ENCODE results near the gene BLOC1S4. TPM values are rescaled to one million over a fixed set of nuclear protein-coding genes. Genes with fewer than 3 reads are reported as not detected.
"Not testable (repeated sequence)": the region's sequence is repeated elsewhere in the genome, so short reads cannot be mapped to it uniquely, and the experiment has no call there.

The BLOC1S4 gene
- total RNA-seq, 3 donors from 2014 or later, result 24.4 to 27.4 (median 26.0) TPM

GRCh38 chr4:6719611-6720179 lies 3.7 kb downstream of the BLOC1S4 start:
- Mint-ChIP-seq H3K4me1 (ENCODE audit: low read depth) (peaks cover 28% of the 10 kb centered on the region), H3K9me3 (no peaks in the 10 kb centered on the region), H3K27me3 (ENCODE audit: low read depth) (no peaks in the 10 kb centered on the region), H3K36me3 (ENCODE audit: insufficient read depth) (peaks cover 5% of the 10 kb centered on the region), H3K4me3 (no peak overlapping the region)
- no peak for ATAC-seq
- DNase-seq, result no peak

DNA sequence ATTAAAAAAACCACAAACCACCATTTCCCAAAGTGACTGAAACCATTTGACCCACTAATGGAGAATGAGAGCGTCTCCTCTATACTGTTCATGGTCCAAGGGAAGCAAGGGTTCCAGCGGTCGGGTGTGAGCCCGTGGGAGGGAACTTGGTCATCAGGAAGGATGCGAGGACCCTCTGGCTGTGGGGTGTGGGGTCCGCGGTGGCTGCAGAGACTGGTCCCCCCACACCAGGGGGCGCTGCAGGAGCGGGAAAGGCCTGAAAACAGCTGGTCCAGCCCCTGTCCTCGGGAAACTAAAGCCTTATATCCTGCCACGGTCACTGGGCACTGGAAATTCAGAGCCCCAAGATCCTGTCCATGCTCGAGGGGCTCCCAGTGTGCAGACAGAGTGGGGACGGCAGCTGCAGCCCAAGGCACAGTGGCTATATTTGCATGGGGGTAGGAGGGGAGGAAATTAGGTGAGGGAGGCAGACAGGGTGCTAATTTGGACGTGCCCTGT lies 4.3 kb downstream of the BLOC1S4 start:
- peak overlapping the region; percentile 13 for H3K4me3 Mint-ChIP-seq
- peaks cover 28% of the 10 kb centered on the region for H3K4me1 Mint-ChIP-seq (ENCODE audit: low read depth)
- no peaks in the 10 kb centered on the region for H3K9me3 Mint-ChIP-seq

DNA sequence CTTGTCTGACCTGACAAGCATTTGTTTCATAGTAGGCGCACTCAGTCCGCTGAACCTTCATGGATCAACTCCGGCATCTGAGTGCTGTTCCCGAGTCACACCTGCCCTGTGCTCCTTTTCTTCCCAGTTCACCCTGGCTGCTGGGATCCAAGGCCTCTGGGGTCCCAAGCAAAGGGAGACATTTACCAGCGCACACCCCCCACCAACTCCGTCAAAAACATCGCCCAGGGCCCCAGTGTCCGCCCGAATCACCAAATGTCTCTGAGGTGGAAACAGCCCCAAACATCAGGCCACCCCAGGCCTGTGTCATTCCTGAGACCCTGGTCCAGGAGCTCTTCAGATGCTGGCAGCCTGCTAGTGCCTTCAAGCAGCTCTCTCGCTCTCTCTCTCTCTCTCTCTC lies 5.1 kb downstream of the BLOC1S4 start:
- peaks cover 5% of the 10 kb centered on the region for H3K36me3 Mint-ChIP-seq (ENCODE audit: insufficient read depth)
- ATAC-seq (no peak), DNase-seq (no peak)
- no peaks in the 10 kb centered on the region for H3K27me3 Mint-ChIP-seq (ENCODE audit: low read depth)
- H3K4me1 Mint-ChIP-seq (ENCODE audit: low read depth), result peaks cover 21% of the 10 kb centered on the region
- H3K9me3 Mint-ChIP-seq, result no peaks in the 10 kb centered on the region
- H3K4me3 Mint-ChIP-seq, result no peak overlapping the region

More for the DNA sequence above, 4.3 kb downstream of the BLOC1S4 start:
- Mint-ChIP-seq H3K27me3 (ENCODE audit: low read depth) (no peaks in the 10 kb centered on the region), H3K36me3 (ENCODE audit: insufficient read depth) (peaks cover 5% of the 10 kb centered on the region)
- peak; percentile 21 to 38 for ATAC-seq
- DNase-seq, result peak; percentile 83

GRCh38 chr4:6722891-6723290 lies 6.9 kb downstream of the BLOC1S4 start:
- H3K27me3 Mint-ChIP-seq (ENCODE audit: low read depth), result no peaks in the 10 kb centered on the region
- H3K4me1 Mint-ChIP-seq (ENCODE audit: low read depth), result peaks cover 21% of the 10 kb centered on the region
- peaks cover 5% of the 10 kb centered on the region for H3K36me3 Mint-ChIP-seq (ENCODE audit: insufficient read depth)
- DNase-seq (no peak), ATAC-seq (no peak)
- no peaks in the 10 kb centered on the region for H3K9me3 Mint-ChIP-seq
- H3K4me3 Mint-ChIP-seq, result no peak overlapping the region

- ATAC-seq, result no peak
- no peak for DNase-seq
- Mint-ChIP-seq H3K9me3 (no peaks in the 10 kb centered on the region), H3K4me3 (no peak overlapping the region), H3K27me3 (ENCODE audit: low read depth) (no peaks in the 10 kb centered on the region), H3K4me1 (ENCODE audit: low read depth) (peaks cover 18% of the 10 kb centered on the region), H3K36me3 (ENCODE audit: insufficient read depth) (peaks cover 4% of the 10 kb centered on the region)
These were observed 7.9 kb downstream of the BLOC1S4 start for GRCh38 chr4:6723851-6724250.

DNA sequence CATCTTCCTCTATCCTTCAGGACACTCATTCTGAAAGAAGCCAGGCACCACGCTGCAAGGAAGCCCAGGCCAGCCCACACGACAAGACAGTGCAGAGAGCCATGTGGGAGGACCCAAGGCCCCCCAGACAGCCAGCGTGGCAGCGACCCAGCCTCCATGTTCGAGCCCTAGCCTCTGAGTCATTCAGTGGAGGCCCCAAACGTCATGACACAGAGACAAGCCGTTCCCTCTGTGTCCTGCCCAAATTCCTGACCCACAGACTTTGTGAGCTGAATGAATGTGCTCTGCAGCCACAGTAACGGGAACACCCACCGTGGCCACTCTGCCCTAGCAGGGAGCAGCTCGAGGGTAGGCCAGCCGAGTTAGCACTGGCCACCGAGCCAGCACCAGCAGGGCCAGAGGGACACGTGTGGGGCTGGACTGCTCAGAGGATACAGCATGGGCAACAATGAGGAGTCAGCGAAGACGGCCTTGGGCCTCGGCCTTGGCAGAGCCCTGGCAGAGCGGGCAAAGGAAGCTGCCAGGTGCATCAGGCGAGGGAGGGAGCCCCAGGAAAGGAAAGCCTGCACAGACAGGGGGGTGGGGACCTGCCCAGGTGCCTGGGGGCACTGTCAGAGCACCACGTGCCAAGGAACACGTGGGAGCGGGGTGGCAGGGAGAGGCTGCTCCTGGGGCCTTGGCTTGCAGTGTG lies 8.6 kb downstream of the BLOC1S4 start:
- ATAC-seq, result no peak
- no peak for DNase-seq
- H3K36me3 Mint-ChIP-seq (ENCODE audit: insufficient read depth), result no peaks in the 10 kb centered on the region
- H3K4me1 Mint-ChIP-seq (ENCODE audit: low read depth), result peaks cover 13% of the 10 kb centered on the region
- H3K9me3 Mint-ChIP-seq, result no peaks in the 10 kb centered on the region
- H3K4me3 Mint-ChIP-seq, result no peak overlapping the region
- no peaks in the 10 kb centered on the region for H3K27me3 Mint-ChIP-seq (ENCODE audit: low read depth)

- H3K27me3 Mint-ChIP-seq (ENCODE audit: low read depth); H3K4me3 Mint-ChIP-seq; H3K9me3 Mint-ChIP-seq; H3K4me1 Mint-ChIP-seq (ENCODE audit: low read depth); H3K36me3 Mint-ChIP-seq (ENCODE audit: insufficient read depth); DNase-seq; ATAC-seq: not testable (repeated sequence)
These were observed 9.5 kb downstream of the BLOC1S4 start for GRCh38 chr4:6725427-6725961.

DNA sequence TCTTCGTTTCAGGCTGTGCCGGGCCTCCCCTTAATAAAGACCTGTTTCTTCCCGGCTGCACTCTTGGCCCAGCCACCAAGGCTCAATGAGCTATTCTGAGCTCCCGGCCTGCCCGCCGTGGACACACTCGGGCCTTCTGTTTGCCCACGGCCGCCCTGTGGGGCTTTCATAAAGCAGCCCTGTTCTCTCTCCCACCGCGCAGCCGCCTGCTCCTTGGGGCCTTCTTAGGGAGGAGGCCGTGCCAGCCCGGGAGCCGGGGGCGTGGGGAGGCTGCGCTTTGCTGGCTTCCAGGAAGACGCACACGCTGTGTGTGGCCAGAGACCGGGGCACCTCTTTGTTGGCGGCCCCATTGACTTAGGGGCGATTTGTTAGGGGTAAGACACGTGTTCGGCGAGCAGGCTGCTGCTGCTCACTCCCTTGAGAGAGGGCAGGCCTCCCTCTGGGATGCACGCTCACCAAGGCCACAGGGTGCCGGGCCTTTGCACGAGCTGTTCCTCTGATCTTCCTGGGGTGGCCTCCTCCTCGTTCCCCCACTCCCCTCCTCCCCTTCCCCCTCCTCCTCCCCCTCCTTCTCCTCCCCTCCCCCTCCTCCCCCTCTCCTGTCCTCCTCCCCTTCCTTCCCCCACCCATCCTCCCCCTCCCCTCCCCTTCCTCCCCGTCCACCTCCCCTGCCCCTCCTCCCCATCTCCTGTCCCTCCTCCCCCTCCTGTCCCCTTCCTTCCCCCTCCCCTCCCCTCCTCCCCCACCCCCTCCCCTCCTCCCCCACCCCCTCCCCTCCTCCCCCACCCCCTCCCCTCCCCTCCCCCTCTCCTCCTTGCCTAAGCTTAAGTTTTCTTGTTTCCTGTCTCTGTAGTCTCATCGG lies 11.3 kb downstream of the BLOC1S4 start:
- Mint-ChIP-seq H3K27me3 (ENCODE audit: low read depth) (no peaks in the 10 kb centered on the region), H3K4me1 (ENCODE audit: low read depth) (peaks cover 6% of the 10 kb centered on the region), H3K36me3 (ENCODE audit: insufficient read depth) (no peaks in the 10 kb centered on the region), H3K9me3 (no peaks in the 10 kb centered on the region), H3K4me3 (no peak overlapping the region)
- ATAC-seq (no peak), DNase-seq (no peak)

- H3K36me3 Mint-ChIP-seq (ENCODE audit: insufficient read depth), result no peaks in the 10 kb centered on the region
- no peak overlapping the region for H3K4me3 Mint-ChIP-seq
- no peaks in the 10 kb centered on the region for H3K9me3 Mint-ChIP-seq
- no peak for ATAC-seq
- peaks cover 6% of the 10 kb centered on the region for H3K4me1 Mint-ChIP-seq (ENCODE audit: low read depth)
- no peaks in the 10 kb centered on the region for H3K27me3 Mint-ChIP-seq (ENCODE audit: low read depth)
- no peak for DNase-seq
These were observed 11.9 kb downstream of the BLOC1S4 start for GRCh38 chr4:6727943-6728250.

- H3K27me3 Mint-ChIP-seq (ENCODE audit: low read depth), result no peaks in the 10 kb centered on the region
- ATAC-seq, result no peak
- H3K36me3 Mint-ChIP-seq (ENCODE audit: insufficient read depth), result no peaks in the 10 kb centered on the region
- no peaks in the 10 kb centered on the region for H3K9me3 Mint-ChIP-seq
- H3K4me1 Mint-ChIP-seq (ENCODE audit: low read depth), result peaks cover 6% of the 10 kb centered on the region
- H3K4me3 Mint-ChIP-seq, result no peak overlapping the region
- no peak for DNase-seq
These were observed 12.5 kb downstream of the BLOC1S4 start for GRCh38 chr4:6728320-6729029.

DNA sequence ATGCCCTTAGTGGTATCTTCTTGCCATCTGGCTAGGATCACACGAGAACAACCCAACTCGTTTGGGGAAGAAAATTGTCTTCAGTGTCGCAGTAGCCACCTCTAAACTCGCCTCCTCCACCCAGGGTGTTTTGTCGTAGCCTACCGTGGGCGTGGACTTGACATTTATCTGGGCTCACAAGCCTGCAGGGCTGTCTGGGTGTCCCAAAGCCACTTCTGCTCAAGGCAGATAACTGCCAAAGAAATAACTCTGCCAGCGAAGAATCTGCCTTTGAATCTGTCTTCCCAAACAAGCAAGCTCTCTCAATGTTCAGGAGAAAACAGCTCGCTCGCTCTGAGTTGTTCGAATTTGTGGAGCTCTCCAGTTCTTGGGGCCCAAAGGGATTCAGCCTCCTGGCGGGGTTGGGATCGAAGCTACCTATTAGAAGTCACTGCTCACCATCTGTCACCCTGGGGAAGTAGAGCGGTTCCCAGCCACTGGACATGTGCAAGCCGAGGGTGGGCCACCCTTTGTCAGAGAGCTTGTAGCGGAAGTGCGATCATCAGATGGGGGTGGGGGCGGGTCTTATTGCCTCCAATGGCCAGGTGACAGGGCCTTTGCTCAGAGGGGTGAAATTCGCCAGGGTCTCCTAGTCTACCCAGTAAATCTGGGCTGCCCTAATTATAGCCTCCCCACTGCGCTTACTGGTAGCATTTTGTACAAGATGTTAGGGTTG lies 14.8 kb downstream of the BLOC1S4 start:
- Mint-ChIP-seq H3K27me3 (ENCODE audit: low read depth) (peaks cover 2% of the 10 kb centered on the region), H3K4me3 (no peak overlapping the region), H3K36me3 (ENCODE audit: insufficient read depth) (no peaks in the 10 kb centered on the region), H3K4me1 (ENCODE audit: low read depth) (peaks cover 6% of the 10 kb centered on the region), H3K9me3 (no peaks in the 10 kb centered on the region)
- DNase-seq, result no peak
- ATAC-seq, result no peak

DNA sequence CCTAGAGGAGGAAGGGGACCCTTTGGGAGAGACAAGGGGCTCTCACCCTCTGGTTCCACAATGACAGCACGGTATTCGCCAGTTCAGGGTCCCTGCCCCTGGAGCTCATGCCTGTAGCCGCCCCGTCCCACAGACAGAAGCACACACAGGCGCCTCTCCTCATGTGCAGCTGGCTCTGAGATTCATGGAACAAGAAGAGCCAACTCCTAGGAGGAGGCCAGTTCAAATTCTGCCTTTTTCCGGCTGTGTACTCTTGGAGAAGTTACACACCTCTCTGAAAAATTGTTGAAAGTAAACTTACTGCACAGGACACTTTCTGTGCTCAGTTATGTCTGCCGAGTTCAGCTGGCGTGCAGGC lies 15.3 kb downstream of the BLOC1S4 start:
- DNase-seq, result no peak
- no peaks in the 10 kb centered on the region for H3K9me3 Mint-ChIP-seq
- peaks cover 6% of the 10 kb centered on the region for H3K4me1 Mint-ChIP-seq (ENCODE audit: low read depth)
- no peak overlapping the region for H3K4me3 Mint-ChIP-seq
- H3K36me3 Mint-ChIP-seq (ENCODE audit: insufficient read depth), result no peaks in the 10 kb centered on the region
- no peak for ATAC-seq
- peaks cover 2% of the 10 kb centered on the region for H3K27me3 Mint-ChIP-seq (ENCODE audit: low read depth)

DNA sequence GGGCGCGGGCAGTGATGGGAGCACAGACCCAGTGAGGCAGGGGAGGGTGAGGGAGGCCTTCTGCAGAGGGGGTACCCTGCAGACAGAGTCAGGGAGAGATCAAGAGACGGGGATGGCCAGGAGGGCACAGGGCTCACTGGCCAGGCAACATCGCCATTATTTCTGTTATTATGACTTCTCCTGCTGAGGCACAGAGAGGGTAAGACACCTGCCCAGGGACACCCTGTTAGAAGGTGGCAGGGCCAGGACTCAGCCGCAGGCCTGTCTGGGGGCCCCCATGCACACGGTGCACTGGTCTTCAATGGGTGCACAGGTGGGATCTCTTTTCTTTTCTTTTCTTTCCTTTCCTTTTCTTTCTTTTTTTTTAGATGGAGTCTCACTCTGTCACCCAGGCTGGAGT lies 15.8 kb downstream of the BLOC1S4 start:
- Mint-ChIP-seq H3K9me3 (no peaks in the 10 kb centered on the region), H3K27me3 (ENCODE audit: low read depth) (peaks cover 2% of the 10 kb centered on the region), H3K36me3 (ENCODE audit: insufficient read depth) (no peaks in the 10 kb centered on the region), H3K4me1 (ENCODE audit: low read depth) (peaks cover 6% of the 10 kb centered on the region), H3K4me3 (no peak overlapping the region)
- DNase-seq, result no peak
- no peak for ATAC-seq
